Spinal cord (tissue), 10 donors: ENCODE measurements around the gene USP9X. TPM values are rescaled to one million over a fixed set of nuclear protein-coding genes. Genes with fewer than 3 reads are reported as not detected.
"Not testable (repeated sequence)": the region's sequence is repeated elsewhere in the genome, so short reads cannot be mapped to it uniquely, and the experiment has no call there.

Source experiments
- DNase-seq, 6 donors: peaks; one replicate each; pipeline versions ENCODE4 v3.0.0 to v3.0.0-alpha.2; 2013 to 2015; ENCODE audit warnings: low spot score in 6 of 6, low read depth in 4 of 6
- H3K27ac ChIP-seq: one replicate; pipeline ENCODE4 v1.5.1; 2013; ENCODE audit warnings: low read depth, low read length, control low read depth
- H3K27me3 ChIP-seq: one replicate; pipeline ENCODE4 v1.6.1; 2013; ENCODE audit warnings: low read length; ENCODE audit not compliant: control insufficient read depth, insufficient read depth
- H3K36me3 ChIP-seq: one replicate; pipeline ENCODE4 v1.6.1; 2013; ENCODE audit warnings: low read length; ENCODE audit not compliant: control insufficient read depth, insufficient read depth
- H3K4me1 ChIP-seq: one replicate; pipeline ENCODE4 v1.6.1; 2013; ENCODE audit warnings: low read length; ENCODE audit not compliant: control insufficient read depth, insufficient read depth
- H3K4me3 ChIP-seq: one replicate; pipeline ENCODE4 v1.5.1; 2013; ENCODE audit warnings: low read depth, low read length, control low read depth
- H3K9me3 ChIP-seq: one replicate; pipeline ENCODE4 v1.6.1; 2013; ENCODE audit warnings: low read length; ENCODE audit not compliant: control insufficient read depth, insufficient read depth
- WGBS: methylation state at CpG from one replicate; pipeline ENCODE4 v1.1.5; 2013; ENCODE audit warnings: missing lambda C conversion rate; ENCODE audit not compliant: insufficient coverage; 5-methylcytosine and 5-hydroxymethylcytosine counted together
- polyA plus RNA-seq, 2 donors: library from polyadenylated mRNA; unstranded; fragments of 120-200 nt; gene quantifications; one replicate each; pipeline ENCODE4 v1.2.1, GENCODE V29; 2013; ENCODE audit not compliant: insufficient read length in 2 of 2
- total RNA-seq, 2 donors: library from RNA; depleted of rRNA in 1 of 2; stranded (reverse); fragments of 120-200 nt in 1 of 2; fragments of >200 nt in 1 of 2; gene quantifications; one replicate each; pipeline versions ENCODE4 v1.2.3 to v1.2.4, GENCODE V29; 2013 to 2014
- donor health status: healthy.

Gene USP9X
- total and polyA plus RNA-seq, 4 donors = 41.2 to 202 (median 66.5) TPM

GRCh38 chrX:41275661-41276609 lies 190.7 kb downstream of the USP9X start:
- WGBS = 3% methylated on average over 48 of the region's 54 CpGs
- Histone ChIP-seq H3K27me3 (peaks cover 26% of the 10 kb centered on the region), H3K27ac (peak overlapping the region; percentile 75), H3K36me3 (no peaks in the 10 kb centered on the region), H3K9me3 (no peaks in the 10 kb centered on the region), H3K4me3 (peak overlapping the region; percentile 39), H3K4me1 (peaks cover 22% of the 10 kb centered on the region)
- DNase-seq = peak in 4 of 6 donors; percentile 29 to 85 (median 65)

- Histone ChIP-seq H3K36me3 (no peaks in the 10 kb centered on the region), H3K27me3 (peaks cover 33% of the 10 kb centered on the region), H3K9me3 (no peaks in the 10 kb centered on the region), H3K4me3 (peak overlapping the region; percentile 39), H3K4me1 (peaks cover 22% of the 10 kb centered on the region), H3K27ac (peak overlapping the region; percentile 75)
- DNase-seq = peak in 2 of 6 donors; percentile 7 to 8
- WGBS = 37% methylated on average over 6 of the region's 19 CpGs
These were observed 191.6 kb downstream of the USP9X start for GRCh38 chrX:41276661-41277506.

DNA sequence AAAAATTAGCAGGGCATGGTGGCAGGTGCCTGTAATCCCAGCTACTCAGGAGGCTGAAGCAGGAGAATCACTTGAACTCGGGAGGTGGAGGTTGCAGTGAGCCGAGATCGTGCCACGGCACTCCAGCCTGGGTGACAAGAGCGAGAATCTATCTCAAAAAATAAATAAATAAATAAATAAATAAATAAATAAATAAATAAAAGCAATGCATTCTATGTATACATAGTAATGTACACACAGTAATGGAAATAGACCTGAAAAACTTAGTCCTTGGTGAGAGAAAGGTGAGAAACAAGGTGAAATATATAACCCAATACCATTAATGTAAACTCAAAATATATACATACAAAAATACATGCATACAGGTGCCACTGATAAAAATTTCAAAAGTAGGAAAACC lies 197.1 kb downstream of the USP9X start:
- H3K27me3 ChIP-seq = peaks cover 17% of the 10 kb centered on the region
- H3K4me3 ChIP-seq, H3K9me3 ChIP-seq, H3K27ac ChIP-seq, DNase-seq, H3K4me1 ChIP-seq, H3K36me3 ChIP-seq: not testable (repeated sequence)
- no CpG with 5 or more reads among the region's 5 CpGs for WGBS

DNA sequence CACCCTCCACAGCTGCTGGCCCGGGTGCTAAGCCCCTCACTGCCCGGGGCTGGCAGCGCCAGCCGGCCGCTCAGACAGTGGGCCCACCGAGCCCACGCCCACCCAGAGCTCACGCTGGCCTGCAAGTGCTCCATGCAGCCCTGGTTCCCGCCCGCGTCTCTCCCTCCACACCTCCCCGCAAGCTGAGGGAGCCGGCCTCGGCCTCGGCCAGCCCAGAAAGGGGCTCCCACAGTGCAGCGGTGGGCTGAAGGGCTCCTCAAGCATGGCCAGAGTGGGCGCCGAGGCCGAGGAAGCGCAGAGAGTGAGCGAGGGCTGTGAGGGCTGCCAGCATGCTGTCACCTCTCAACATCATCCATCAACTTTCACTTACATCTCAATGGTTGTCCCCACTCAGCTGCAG lies 200.7 kb downstream of the USP9X start:
- H3K4me1 ChIP-seq, H3K4me3 ChIP-seq, H3K9me3 ChIP-seq, DNase-seq, H3K27ac ChIP-seq, H3K36me3 ChIP-seq: not testable (repeated sequence)
- peaks cover 10% of the 10 kb centered on the region for H3K27me3 ChIP-seq
- 93% methylated on average over 15 of the region's 21 CpGs for WGBS

Other genes starting within 250 kb of the USP9X start
- 100 to 1,000 TPM; 222 to 284 TPM for gene DDX3X, start 248.7 kb downstream of the USP9X start, total RNA-seq
- gene DDX3X, start 248.7 kb downstream of the USP9X start, polyA plus RNA-seq = 100 to 1,000 TPM; 121 to 176 TPM